GM12891 (cell line): ENCODE results near the gene CAMTA1.

Source experiments
- DNase-seq: peaks from one replicate; pipeline ENCODE4 v3.0.0; 2011; ENCODE audit warnings: low spot score; ENCODE audit not compliant: insufficient read length
- FAIRE-seq: peaks from 2 replicates; lab custom pipeline; 2011; peaks lifted over from hg19 to GRCh38; lab: Jason Lieb, UNC
- PAX5 ChIP-seq: IDR thresholded peaks from 2 replicates; pipeline ENCODE4 v1.6.1; 2011; ENCODE audit warnings: low read length, moderate library complexity, mild to moderate bottlenecking; ENCODE audit not compliant: insufficient read depth, severe bottlenecking
- POLR2A ChIP-seq: IDR thresholded peaks from 2 replicates; pipeline ENCODE4 v1.6.1; 2011; ENCODE audit warnings: low read depth, low read length, control low read depth
- POLR2AphosphoS5 ChIP-seq: IDR thresholded peaks from 2 replicates; pipeline ENCODE4 v1.6.1; 2011; ENCODE audit warnings: low read depth, low read length, control low read depth
- POU2F2 ChIP-seq: IDR thresholded peaks from 2 replicates; pipeline ENCODE4 v1.6.1; 2011; ENCODE audit warnings: low read depth, mild to moderate bottlenecking, control low read depth, low read length, moderate library complexity
- SPI1 ChIP-seq: IDR thresholded peaks from 2 replicates; pipeline ENCODE4 v1.6.1; 2011; ENCODE audit warnings: low read depth, low read length, control low read depth
- TAF1 ChIP-seq: IDR thresholded peaks from 2 replicates; pipeline ENCODE4 v1.6.1; 2011; ENCODE audit warnings: low read depth, low read length, control low read depth

CAMTA1 gene

GRCh38 chr1:7641587-7642417, 856.5 kb downstream of the CAMTA1 start:
- no peak for DNase-seq
- no peak for FAIRE-seq
- TF ChIP-seq POLR2AphosphoS5 (no peak), PAX5 (no peak), POU2F2 (no peak), SPI1 (no peak), POLR2A (no peak), TAF1 (no peak)

GRCh38 chr1:7642418-7642704, 857.1 kb downstream of the CAMTA1 start:
- FAIRE-seq (no peak), DNase-seq (no peak)
- TF ChIP-seq POLR2AphosphoS5 (no peak), POU2F2 (no peak)

GRCh38 chr1:7642781-7643529, 857.7 kb downstream of the CAMTA1 start:
- FAIRE-seq (no peak), DNase-seq (no peak)
- TF ChIP-seq PAX5 (no peak), POU2F2 (no peak), POLR2A (no peak), TAF1 (no peak), SPI1 (no peak), POLR2AphosphoS5 (no peak)

GRCh38 chr1:7643530-7643929, 858.3 kb downstream of the CAMTA1 start:
- TF ChIP-seq TAF1 = no peak
- no peak for TF ChIP-seq POLR2A
- TF ChIP-seq SPI1 = no peak
- no peak for TF ChIP-seq POU2F2
- no peak for TF ChIP-seq POLR2AphosphoS5
- TF ChIP-seq PAX5 = no peak
- DNase-seq (no peak), FAIRE-seq (no peak)

GRCh38 chr1:7644086-7644485, 858.8 kb downstream of the CAMTA1 start:
- FAIRE-seq = no peak
- TF ChIP-seq SPI1 = no peak
- TF ChIP-seq PAX5 = no peak
- TF ChIP-seq TAF1 = no peak
- no peak for TF ChIP-seq POU2F2
- TF ChIP-seq POLR2AphosphoS5 = no peak
- TF ChIP-seq POLR2A = no peak
- DNase-seq = no peak

GRCh38 chr1:7644961-7645750, 859.9 kb downstream of the CAMTA1 start:
- DNase-seq (no peak), FAIRE-seq (no peak)
- no peak for TF ChIP-seq POU2F2
- TF ChIP-seq PAX5 = no peak
- no peak for TF ChIP-seq POLR2A
- no peak for TF ChIP-seq TAF1
- TF ChIP-seq POLR2AphosphoS5 = no peak
- no peak for TF ChIP-seq SPI1

- FAIRE-seq (no peak), DNase-seq (no peak)
These were observed 860.4 kb downstream of the CAMTA1 start for GRCh38 chr1:7645751-7646048.

GRCh38 chr1:7646164-7646563, 860.9 kb downstream of the CAMTA1 start:
- no peak for FAIRE-seq
- TF ChIP-seq SPI1 (no peak), POLR2AphosphoS5 (no peak), PAX5 (no peak), POU2F2 (no peak)
- no peak for DNase-seq

More at GRCh38 chr1:7645751-7646048, 860.4 kb downstream of the CAMTA1 start:
- TF ChIP-seq POU2F2 (no peak), PAX5 (no peak), POLR2AphosphoS5 (no peak), SPI1 (no peak), POLR2A (no peak), TAF1 (no peak)
